ENCODE data around the gene HAGH.

The HAGH gene

DNA sequence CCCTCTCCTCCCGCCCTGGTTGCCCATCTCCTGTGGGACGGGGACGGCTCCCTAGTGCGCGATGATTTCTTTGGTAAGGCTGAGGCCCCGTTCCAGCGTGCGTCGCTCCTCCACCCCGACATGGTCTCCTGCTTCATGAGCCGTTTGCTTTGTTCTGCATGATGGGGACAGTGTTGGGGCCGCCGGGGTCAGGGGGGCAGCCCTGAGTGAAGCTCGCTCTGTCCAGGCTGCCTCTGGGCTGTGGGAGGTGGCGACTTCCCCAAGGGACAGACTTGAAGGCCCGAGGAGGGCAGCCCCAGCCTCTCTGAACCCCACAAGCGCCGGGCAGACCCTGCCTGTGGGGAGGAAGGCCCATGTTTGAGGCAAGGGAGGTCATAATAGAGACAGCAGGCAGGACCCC is 67.7 kb downstream of the HAGH start:
- DNase-seq: no peak

DNA sequence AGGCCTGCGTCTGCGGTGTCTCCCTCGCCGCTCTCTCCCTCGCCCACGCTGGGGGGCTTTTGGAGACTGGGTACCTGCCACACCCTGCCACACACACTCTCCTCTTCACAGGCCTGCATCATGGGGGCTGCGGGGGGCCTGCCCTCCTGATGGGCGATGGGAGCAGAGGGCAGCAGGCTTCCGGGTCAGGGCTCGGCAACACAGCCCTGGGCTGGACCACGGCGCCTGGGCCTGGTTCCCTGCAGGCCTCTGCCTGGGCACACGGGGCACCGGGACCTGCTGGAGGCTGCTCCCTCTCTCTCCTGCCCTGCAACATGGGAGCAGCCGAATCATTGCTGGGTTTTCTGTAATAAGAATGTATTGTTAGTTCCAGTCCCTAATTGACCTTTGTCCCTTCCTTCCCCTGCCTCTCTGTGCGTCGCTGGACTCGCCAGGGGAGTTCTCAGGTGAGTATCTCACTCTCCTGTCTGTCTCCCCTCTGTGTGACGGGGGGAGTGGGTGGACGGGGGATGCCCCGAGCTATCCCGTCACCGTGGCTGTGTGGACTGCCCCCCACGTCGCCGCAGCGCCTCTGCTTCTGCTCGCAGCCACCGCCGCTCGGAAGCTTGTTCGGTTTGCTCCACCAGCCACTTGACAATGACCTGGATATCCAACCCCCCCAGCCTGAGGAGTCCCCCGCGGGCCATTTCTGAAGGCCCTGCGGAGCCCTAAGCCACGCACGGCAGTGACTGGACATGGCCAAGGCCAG is 68.7 kb downstream of the HAGH start:
- no peak for DNase-seq

All from SHP77 treated with DMSO at 0.1 percent for 48 hours (cell line).